Adrenal gland (tissue), 12 donors: ENCODE measurements around the gene KRTAP4-16. TPM values are rescaled to one million over a fixed set of nuclear protein-coding genes. Genes with fewer than 3 reads are reported as not detected.
"Not testable (repeated sequence)": the region's sequence is repeated elsewhere in the genome, so short reads cannot be mapped to it uniquely, and the experiment has no call there.

Experiments
- DNase-seq, 7 donors: peaks; one replicate each; pipeline ENCODE4 v3.0.0-alpha.2; 2019 to 2020
- H3K27ac ChIP-seq, 5 donors: fragments of 200-600 bp; sonication (generic) in 4 of 5; 1 replicate in 3 of 5; 2 replicates in 2 of 5; pipeline versions ENCODE4 v1.5.1 to v1.8.0; 2016 to 2020; ENCODE audit warnings: mild to moderate bottlenecking in 1 of 5
- H3K27me3 ChIP-seq: fragments of 200-600 bp; 2 replicates; pipeline ENCODE4 v1.8.0; 2021
- H3K36me3 ChIP-seq, 2 donors: fragments of 200-600 bp; replicated peaks in 1 of 2; 1 replicate in 1 of 2; 2 replicates in 1 of 2; pipeline versions ENCODE4 v1.5.1 to v1.8.0; 2018 to 2022
- H3K4me1 ChIP-seq, 2 donors: fragments of 200-600 bp; replicated peaks in 1 of 2; 1 replicate in 1 of 2; 2 replicates in 1 of 2; pipeline versions ENCODE4 v1.5.1 to v1.8.0; 2018 to 2021
- H3K4me3 ChIP-seq, 4 donors: fragments of 200-600 bp; sonication (generic) in 3 of 4; one replicate each; pipeline ENCODE4 v1.5.1; 2016 to 2018
- H3K9me3 ChIP-seq, 3 donors: fragments of 200-600 bp; sonication (generic) in 1 of 3; replicated peaks in 1 of 3; 1 replicate in 2 of 3; 2 replicates in 1 of 3; pipeline versions ENCODE4 v1.5.1 to v1.8.0; 2016 to 2021
- CTCF ChIP-seq, 6 experiments: fragments of 450-650 bp in 4 of 6; fragments of 200-600 bp in 2 of 6; sonication (generic) in 1 of 6; IDR thresholded peaks; 1 replicate in 5 of 6; 2 replicates in 1 of 6; pipeline versions ENCODE4 v1.5.1 to v1.8.0; 2016 to 2021; ENCODE audit warnings: antibody characterized with exemption in 6 of 6, mild to moderate bottlenecking in 2 of 6, moderate library complexity in 1 of 6
- POLR2A ChIP-seq, 2 donors: fragments of 450-650 bp; IDR thresholded peaks; one replicate each; pipeline ENCODE4 v1.6.1; 2017; ENCODE audit warnings: antibody characterized with exemption in 2 of 2, mild to moderate bottlenecking in 2 of 2, moderate library complexity in 1 of 2
- WGBS, 4 donors: extraction: QIAGEN DNeasy Blood & Tissue Kit in 2 of 4; methylation state at CpG; one replicate each; pipeline versions ENCODE4 v1.1.5 to v1.1.7; 2013 to 2017; 5-methylcytosine and 5-hydroxymethylcytosine counted together
- intact Hi-C, 2 donors: fragments of 100-400 bp; cut with DNase I; formaldehyde crosslinking; loops; one replicate each; pipeline versions ENCODE4 v1.14.1 to v1.15.0; 2022 to 2023
- polyA plus RNA-seq, 3 donors: library from polyadenylated mRNA; stranded (reverse); fragments of 200-250 nt in 2 of 3; fragments of 350-450 nt in 1 of 3; fragmentation: Illumina TruSeq in 1 of 3; extraction: RNeasy Lipid Tissue Mini Kit (QIAGEN cat#74804) in 1 of 3; gene quantifications; one replicate each; pipeline ENCODE4 v1.2.3, GENCODE V29; 2013 to 2014
- total RNA-seq, 9 donors: library from RNA; depleted of rRNA in 4 of 9; stranded (reverse); fragments of >200 nt in 4 of 9; fragments of 120-200 nt in 1 of 9; fragmentation: NEBNext Ultra II Directional in 1 of 9; extraction: Animal tissue kit (Norgen Biotek cat#: 25700) in 1 of 9; gene quantifications; one replicate each; pipeline versions ENCODE4 v1.1.0 to v1.2.4, GENCODE V29; 2013 to 2023
- donor health status: healthy with polysubstance abuse.
- donor health status: Bipolar disorder and iron deficiency.
- donor health status: DM: yes; HTN: yes; CAD: no.
- donor health status: DM: no; HTN: no; CAD: no.
- donor health status: DM: no; HTN: no; CAD: no.
- donor health status: DM: yes; HTN: yes; CAD: no.

Gene KRTAP4-16
- total and polyA plus RNA-seq, 12 donors, result not detected

GRCh38 chr17:41069031-41069430 is 33.0 kb downstream of the KRTAP4-16 start:
- WGBS, 4 donors, result 70 to 85% (median 78%) methylated on average over 3 of the region's 3 CpGs

GRCh38 chr17:41067281-41067680 is 34.7 kb downstream of the KRTAP4-16 start:
- intact Hi-C loops, result no loop called here
- DNase-seq, result no peak
- no peaks in the 10 kb centered on the region for H3K36me3 ChIP-seq
- H3K4me1 ChIP-seq, result no peaks in the 10 kb centered on the region
- H3K27ac ChIP-seq, result no peak overlapping the region
- TF ChIP-seq POLR2A (IDR thresholded peaks at IDR 0.05), result no peak
- no peak overlapping the region for H3K4me3 ChIP-seq
- H3K9me3 ChIP-seq, result no peaks in the 10 kb centered on the region
- no peaks in the 10 kb centered on the region for H3K27me3 ChIP-seq

More at GRCh38 chr17:41069031-41069430, 33.0 kb downstream of the KRTAP4-16 start:
- DNase-seq, result no peak
- Histone ChIP-seq H3K36me3 (no peaks in the 10 kb centered on the region), H3K4me3 (no peak overlapping the region), H3K27me3 (no peaks in the 10 kb centered on the region), H3K4me1 (no peaks in the 10 kb centered on the region), H3K9me3 (no peaks in the 10 kb centered on the region), H3K27ac (no peak overlapping the region)
- TF ChIP-seq CTCF (IDR thresholded peaks at IDR 0.05) (no peak), POLR2A (IDR thresholded peaks at IDR 0.05) (no peak)
- intact Hi-C loops, result no loop called here

- intact Hi-C loops, result no loop called here
- no peak for TF ChIP-seq CTCF (IDR thresholded peaks at IDR 0.05)
- TF ChIP-seq POLR2A (IDR thresholded peaks at IDR 0.05), result no peak
- H3K9me3 ChIP-seq, result no peaks in the 10 kb centered on the region
- H3K4me1 ChIP-seq, result no peaks in the 10 kb centered on the region
- no peak for DNase-seq
- H3K27ac ChIP-seq, result no peak within 1 kb of the TSS
- H3K27me3 ChIP-seq, result no peaks in the 10 kb centered on the region
- WGBS, 4 donors, result 86 to 94% (median 88%) methylated on average over 5 to 6 of the region's 6 CpGs
- H3K4me3 ChIP-seq, result no peak within 1 kb of the TSS
- H3K36me3 ChIP-seq, result no peaks in the 10 kb centered on the region
These were observed 36.0 kb downstream of the KRTAP4-16 start, which contains the start of gene KRTAP2-4 for GRCh38 chr17:41065829-41066624. TSS of gene KRTAP2-4 (minus strand) at chr17:41065879. CDS start at chr17:41065845, 34 bp downstream.

- H3K4me1 ChIP-seq, result not testable (repeated sequence)
- WGBS, 4 donors, result 66 to 88% (median 72%) methylated on average over 7 of the region's 16 CpGs
These were observed 36.9 kb downstream of the KRTAP4-16 start for GRCh38 chr17:41065016-41065689.

GRCh38 chr17:41064301-41064700 is 37.7 kb downstream of the KRTAP4-16 start:
- 81 to 89% (median 86%) methylated on average over 1 of the region's 1 CpG for WGBS, 4 donors

More at GRCh38 chr17:41065016-41065689, 36.9 kb downstream of the KRTAP4-16 start:
- DNase-seq, H3K27me3 ChIP-seq, H3K9me3 ChIP-seq, H3K36me3 ChIP-seq, H3K4me3 ChIP-seq, intact Hi-C loops, H3K27ac ChIP-seq: not testable (repeated sequence)

More at GRCh38 chr17:41064301-41064700, 37.7 kb downstream of the KRTAP4-16 start:
- Histone ChIP-seq H3K4me3 (no peak overlapping the region), H3K27me3 (no peaks in the 10 kb centered on the region), H3K4me1 (no peaks in the 10 kb centered on the region), H3K36me3 (no peaks in the 10 kb centered on the region), H3K9me3 (no peaks in the 10 kb centered on the region), H3K27ac (no peak overlapping the region)
- intact Hi-C loops, result no loop called here
- no peak for DNase-seq
- TF ChIP-seq POLR2A (IDR thresholded peaks at IDR 0.05), result no peak
- no peak for TF ChIP-seq CTCF (IDR thresholded peaks at IDR 0.05)
